Endothelial cell of umbilical vein (primary cell): Measurements from ENCODE around the gene VPS35L. TPM values are rescaled to one million over a fixed set of nuclear protein-coding genes. Genes with fewer than 3 reads are reported as not detected.
A peak's percentile ranks its signal among the peaks of the same experiment; 100 is the strongest.

Experiments used
- BruUV-seq: library from RNA; stranded (reverse); fragments of 400-500 nt; replicated peaks from 2 replicates; lab custom pipeline; 2021; lab: Mats Ljungman, UMichigan
- CTCF ChIA-PET: fragments of 300-600, 350-600 bp; sonication (Branson Sonifier 250); formaldehyde crosslinking; loops from one replicate; lab custom pipeline; 2021; ENCODE audit warnings: antibody characterized with exemption, inconsistent platforms; lab: Charles Lee
- POLR2A ChIA-PET: fragments of 300-600, 350-600 bp; sonication (Branson Sonifier 250); formaldehyde crosslinking; loops from one replicate; lab custom pipeline; 2021; ENCODE audit warnings: antibody characterized with exemption, inconsistent platforms; lab: Charles Lee
- DNase-seq: peaks from one replicate; pipeline ENCODE4 v3.0.0-alpha.2; 2011; ENCODE audit warnings: low read depth, low spot score
- FAIRE-seq: peaks from 2 replicates; lab custom pipeline; 2011; peaks lifted over from hg19 to GRCh38; lab: Jason Lieb, UNC
- H2AFZ ChIP-seq: 2 replicates; pipeline ENCODE4 v1.6.0; 2012; ENCODE audit warnings: low read depth, low read length, control low read depth, inconsistent platforms
- H3K27ac ChIP-seq: 2 replicates; pipeline ENCODE4 v1.5.1; 2011; ENCODE audit warnings: low read depth, mild to moderate bottlenecking, control low read depth, low read length, moderate library complexity; ENCODE audit not compliant: insufficient read depth
- H3K27me3 ChIP-seq, 2 experiments: 2 replicates each; pipeline versions ENCODE4 v1.6.0 to v1.6.1; 2011; ENCODE audit warnings: low read length in 2 of 2, mixed read lengths in 1 of 2; ENCODE audit not compliant: control insufficient read depth in 2 of 2, insufficient read depth in 2 of 2
- H3K36me3 ChIP-seq, 2 experiments: 2 replicates in 1 of 2; 3 replicates in 1 of 2; pipeline ENCODE4 v1.5.1; 2011; ENCODE audit warnings: low read length in 2 of 2, mild to moderate bottlenecking in 1 of 2, moderate library complexity in 1 of 2; ENCODE audit not compliant: control insufficient read depth in 2 of 2, insufficient read depth in 2 of 2; ENCODE audit errors: extremely low read depth in 1 of 2
- H3K4me1 ChIP-seq: 3 replicates; pipeline ENCODE4 v1.5.1; 2011; ENCODE audit warnings: mild to moderate bottlenecking, low read length; ENCODE audit not compliant: control insufficient read depth, insufficient read depth; ENCODE audit errors: extremely low read depth
- H3K4me2 ChIP-seq: 2 replicates; pipeline ENCODE4 v1.6.1; 2011; ENCODE audit warnings: low read length, control low read depth, mixed read lengths; ENCODE audit not compliant: insufficient read depth
- H3K4me3 ChIP-seq, 3 experiments: fragments of 200-600 bp in 1 of 3; sonication (generic), shearing (Covaris generic) in 1 of 3; replicated peaks in 1 of 3; 2 replicates each; pipeline ENCODE4 v1.5.1; 2011 to 2016; ENCODE audit warnings: control low read depth in 3 of 3, low read length in 3 of 3, mild to moderate bottlenecking in 2 of 3, inconsistent platforms in 1 of 3, low read depth in 1 of 3, moderate library complexity in 1 of 3; ENCODE audit not compliant: insufficient read depth in 1 of 3
- H3K79me2 ChIP-seq: 2 replicates; pipeline ENCODE4 v1.6.0; 2012; ENCODE audit warnings: low read length, inconsistent platforms; ENCODE audit not compliant: control insufficient read depth, insufficient read depth
- H3K9ac ChIP-seq: replicated peaks from 2 replicates; pipeline ENCODE3; 2011; ENCODE audit warnings: low read length, control low read depth; ENCODE audit not compliant: insufficient read depth; ENCODE audit errors: extremely low read depth
- H3K9me1 ChIP-seq: replicated peaks from 3 replicates; pipeline ENCODE4 v1.6.0; 2011; ENCODE audit warnings: mild to moderate bottlenecking, low read length; ENCODE audit not compliant: control insufficient read depth, insufficient read depth; ENCODE audit errors: extremely low read depth
- H3K9me3 ChIP-seq: replicated peaks from 2 replicates; pipeline ENCODE4 v1.5.1; 2012; ENCODE audit warnings: low read length, inconsistent platforms; ENCODE audit not compliant: control insufficient read depth, insufficient read depth
- H4K20me1 ChIP-seq: replicated peaks from 2 replicates; pipeline ENCODE3; 2011; ENCODE audit warnings: mild to moderate bottlenecking, low read length; ENCODE audit not compliant: control insufficient read depth, insufficient read depth; ENCODE audit errors: extremely low read depth
- EZH2 ChIP-seq: IDR thresholded peaks from 2 replicates; pipeline ENCODE4 v1.6.1; 2012; ENCODE audit warnings: borderline replicate concordance, low read depth, mild to moderate bottlenecking, moderate library complexity, low read length, inconsistent platforms; ENCODE audit not compliant: severe bottlenecking
- FOS ChIP-seq: IDR thresholded peaks from 2 replicates; pipeline ENCODE4 v1.6.1; 2011; ENCODE audit warnings: mild to moderate bottlenecking, low read length, moderate library complexity, borderline replicate concordance; ENCODE audit not compliant: insufficient read depth
- GATA2 ChIP-seq: IDR thresholded peaks from 2 replicates; pipeline ENCODE4 v1.7.0; 2011; ENCODE audit warnings: low read depth, mild to moderate bottlenecking, moderate library complexity, mixed read lengths, low read length; ENCODE audit not compliant: insufficient read length, insufficient read depth
- JUN ChIP-seq: IDR thresholded peaks from 2 replicates; pipeline ENCODE4 v1.6.1; 2011; ENCODE audit warnings: borderline replicate concordance, low read depth; ENCODE audit not compliant: insufficient read length, insufficient read depth
- MAX ChIP-seq: IDR thresholded peaks from 2 replicates; pipeline ENCODE4 v1.6.1; 2011; ENCODE audit not compliant: insufficient read depth, insufficient read length
- MYC ChIP-seq: IDR thresholded peaks from one replicate; pipeline ENCODE4 v1.6.1; 2011; ENCODE audit warnings: mild to moderate bottlenecking, low read depth, low read length
- POLR2A ChIP-seq: IDR thresholded peaks from 2 replicates; pipeline ENCODE4 v1.6.1; 2012; ENCODE audit warnings: low read depth, mild to moderate bottlenecking, control low read depth, low read length
- POLR2AphosphoS5 ChIP-seq: IDR thresholded peaks from 2 replicates; pipeline ENCODE4 v1.6.1; 2012; ENCODE audit warnings: low read depth, mild to moderate bottlenecking, control low read depth, low read length, moderate library complexity; ENCODE audit not compliant: insufficient read depth
- dilution Hi-C: fragments of 300-500 bp; cut with MboI; formaldehyde crosslinking; loops from one replicate; pipeline ENCODE4 v1.15.0; 2019; ENCODE audit warnings: low sequenced_read_pairs; ENCODE audit not compliant: extremely low pct_ligation_motif_present
- intact Hi-C: fragments of 100-400 bp; cut with micrococcal nuclease; formaldehyde crosslinking; loops from one replicate; pipeline ENCODE4 v1.10.0; 2022
- polyA plus RNA-seq, 4 experiments: library from polyadenylated mRNA; depleted of rRNA in 3 of 4; stranded (reverse) in 3 of 4; unstranded in 1 of 4; fragments of >200 nt; gene quantifications; 2 replicates each; pipeline versions ENCODE4 v1.2.1 to v1.2.3, GENCODE V29; 2011 to 2012; ENCODE audit warnings: missing spikeins in 1 of 4
- total RNA-seq: library from RNA; stranded (reverse); gene quantifications from 2 replicates; pipeline ENCODE4 v1.2.3, GENCODE V29; 2021
- TF ChIP-seq, protein P1 (sequence below), 2 donors: IDR thresholded peaks; 1 replicate in 1 of 2; 2 replicates in 1 of 2; pipeline ENCODE4 v1.5.1; 2011; ENCODE audit warnings: low read length in 2 of 2, mild to moderate bottlenecking in 2 of 2, moderate library complexity in 2 of 2, control low read depth in 1 of 2, inconsistent platforms in 1 of 2, low read depth in 1 of 2; ENCODE audit not compliant: insufficient read depth in 1 of 2; ENCODE audit errors: extremely low read depth in 1 of 2

VPS35L gene
- total and polyA plus RNA-seq, 2 donors (not counting 3 experiments of a cell fraction or from before 2014, with no cell fraction given) = 49.1 to 91.1 TPM

- H3K27ac ChIP-seq = peak overlapping the region; percentile 63
- BruUV-seq = TSS peak; percentile 38
- POLR2A ChIA-PET = no interaction called here
- no peak overlapping the region for H3K9ac ChIP-seq
- no peak overlapping the region for H2AFZ ChIP-seq
- no peaks in the 10 kb centered on the region for H3K9me3 ChIP-seq
- H3K9me1 ChIP-seq = no peaks in the 10 kb centered on the region
- no peak overlapping the region for H3K4me3 ChIP-seq
- H3K79me2 ChIP-seq = no peaks in the 10 kb centered on the region
- no peaks in the 10 kb centered on the region for H4K20me1 ChIP-seq
- TF ChIP-seq MAX = no peak
- TF ChIP-seq GATA2 = no peak
- TF ChIP-seq, protein P1, sequence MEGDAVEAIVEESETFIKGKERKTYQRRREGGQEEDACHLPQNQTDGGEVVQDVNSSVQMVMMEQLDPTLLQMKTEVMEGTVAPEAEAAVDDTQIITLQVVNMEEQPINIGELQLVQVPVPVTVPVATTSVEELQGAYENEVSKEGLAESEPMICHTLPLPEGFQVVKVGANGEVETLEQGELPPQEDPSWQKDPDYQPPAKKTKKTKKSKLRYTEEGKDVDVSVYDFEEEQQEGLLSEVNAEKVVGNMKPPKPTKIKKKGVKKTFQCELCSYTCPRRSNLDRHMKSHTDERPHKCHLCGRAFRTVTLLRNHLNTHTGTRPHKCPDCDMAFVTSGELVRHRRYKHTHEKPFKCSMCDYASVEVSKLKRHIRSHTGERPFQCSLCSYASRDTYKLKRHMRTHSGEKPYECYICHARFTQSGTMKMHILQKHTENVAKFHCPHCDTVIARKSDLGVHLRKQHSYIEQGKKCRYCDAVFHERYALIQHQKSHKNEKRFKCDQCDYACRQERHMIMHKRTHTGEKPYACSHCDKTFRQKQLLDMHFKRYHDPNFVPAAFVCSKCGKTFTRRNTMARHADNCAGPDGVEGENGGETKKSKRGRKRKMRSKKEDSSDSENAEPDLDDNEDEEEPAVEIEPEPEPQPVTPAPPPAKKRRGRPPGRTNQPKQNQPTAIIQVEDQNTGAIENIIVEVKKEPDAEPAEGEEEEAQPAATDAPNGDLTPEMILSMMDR (IDR thresholded peaks at IDR 0.05; ENCODE audit: extremely low read depth in 1 of 2, insufficient read depth in 1 of 2, low read depth in 1 of 2, low read length in 2 of 2) = no peak
- no peak for TF ChIP-seq MYC
- TF ChIP-seq EZH2 = no peak
- no peak for TF ChIP-seq JUN
- TF ChIP-seq FOS = no peak
- no peak for TF ChIP-seq POLR2AphosphoS5
- TF ChIP-seq POLR2A = no peak
- H3K27me3 ChIP-seq = no peaks in the 10 kb centered on the region
- no peak overlapping the region for H3K4me2 ChIP-seq
- dilution Hi-C loops (no loop called here), intact Hi-C loops (no loop called here)
- H3K36me3 ChIP-seq = peaks cover 6 to 14% of the 10 kb centered on the region in 2 experiments
- CTCF ChIA-PET = no interaction called here
- no peak for DNase-seq
- H3K4me1 ChIP-seq = peaks cover 8% of the 10 kb centered on the region
- FAIRE-seq = no peak
Measured at GRCh38 chr16:19705146-19705501, 149.6 kb downstream of the VPS35L start.
